ENCODE results near the gene HHATL. TPM values are rescaled to one million over a fixed set of nuclear protein-coding genes. Genes with fewer than 3 reads are reported as not detected.

HHATL gene
- total and polyA plus RNA-seq, 7 donors = 37.0 to 276 (median 166) TPM

DNA sequence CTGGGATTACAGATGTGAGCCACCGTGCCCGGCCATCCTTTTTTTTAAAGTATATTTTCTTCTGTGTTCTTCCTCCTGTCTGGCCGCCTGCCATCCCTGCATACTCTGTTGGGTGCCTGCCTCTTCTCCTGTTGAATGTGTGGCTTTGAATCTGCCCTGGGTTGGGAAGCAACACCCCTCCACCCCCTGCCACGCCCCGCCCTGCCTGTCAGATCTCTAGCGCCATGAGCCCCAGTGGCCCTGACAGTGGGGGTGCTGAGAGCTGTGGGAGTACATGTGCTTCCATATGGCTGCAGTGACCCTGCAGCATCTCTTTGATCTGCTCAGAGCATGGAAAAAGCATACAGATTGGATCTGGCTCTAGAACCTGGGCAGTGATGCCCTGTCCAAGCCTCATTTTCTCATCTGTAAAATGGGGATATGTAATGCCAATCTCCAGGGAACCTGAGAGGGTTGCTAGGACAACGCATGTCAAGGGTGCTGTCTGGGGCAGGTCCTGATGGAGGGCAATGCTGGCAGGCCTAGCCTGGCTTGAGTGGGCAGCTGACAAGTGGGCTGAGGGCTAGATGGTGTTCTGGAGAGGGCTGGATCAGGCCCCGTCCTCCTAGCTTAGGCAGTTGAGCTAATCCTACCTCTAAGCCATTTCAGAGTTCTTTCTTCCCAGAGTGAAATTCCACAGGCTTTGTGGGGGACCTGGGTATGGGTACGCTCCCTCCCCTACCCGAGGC lies 46.6 kb upstream of the HHATL start:
- DNase-seq (no peak), ATAC-seq (no peak)
- no peaks in the 10 kb centered on the region for H3K9me3 ChIP-seq
- H3K36me3 ChIP-seq (ENCODE audit: insufficient read depth in 1 of 2, low read depth in 1 of 2) = no peaks in the 10 kb centered on the region
- TF ChIP-seq, protein P1, sequence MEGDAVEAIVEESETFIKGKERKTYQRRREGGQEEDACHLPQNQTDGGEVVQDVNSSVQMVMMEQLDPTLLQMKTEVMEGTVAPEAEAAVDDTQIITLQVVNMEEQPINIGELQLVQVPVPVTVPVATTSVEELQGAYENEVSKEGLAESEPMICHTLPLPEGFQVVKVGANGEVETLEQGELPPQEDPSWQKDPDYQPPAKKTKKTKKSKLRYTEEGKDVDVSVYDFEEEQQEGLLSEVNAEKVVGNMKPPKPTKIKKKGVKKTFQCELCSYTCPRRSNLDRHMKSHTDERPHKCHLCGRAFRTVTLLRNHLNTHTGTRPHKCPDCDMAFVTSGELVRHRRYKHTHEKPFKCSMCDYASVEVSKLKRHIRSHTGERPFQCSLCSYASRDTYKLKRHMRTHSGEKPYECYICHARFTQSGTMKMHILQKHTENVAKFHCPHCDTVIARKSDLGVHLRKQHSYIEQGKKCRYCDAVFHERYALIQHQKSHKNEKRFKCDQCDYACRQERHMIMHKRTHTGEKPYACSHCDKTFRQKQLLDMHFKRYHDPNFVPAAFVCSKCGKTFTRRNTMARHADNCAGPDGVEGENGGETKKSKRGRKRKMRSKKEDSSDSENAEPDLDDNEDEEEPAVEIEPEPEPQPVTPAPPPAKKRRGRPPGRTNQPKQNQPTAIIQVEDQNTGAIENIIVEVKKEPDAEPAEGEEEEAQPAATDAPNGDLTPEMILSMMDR (IDR thresholded peaks at IDR 0.05) = no peak
- intact Hi-C loops (cut with DNase I) = loop anchor here (5.0 to 10.0 kb wide), 2 partner anchors 94 to 167 kb away; partner anchors contain the start of genes SEC22C (in 1 of the 2) and ZBTB47 (in 1 of the 2)
- no peak overlapping the region for H3K27ac ChIP-seq
- H3K4me3 ChIP-seq = no peak overlapping the region
- WGBS, 3 donors = 87 to 93% (median 89%) methylated on average over 10 of the region's 10 CpGs
- peaks cover 16% of the 10 kb centered on the region for H3K4me1 ChIP-seq
- no peaks in the 10 kb centered on the region for H3K27me3 ChIP-seq (ENCODE audit: insufficient read depth in 3 of 3, low read length in 2 of 3)

DNA sequence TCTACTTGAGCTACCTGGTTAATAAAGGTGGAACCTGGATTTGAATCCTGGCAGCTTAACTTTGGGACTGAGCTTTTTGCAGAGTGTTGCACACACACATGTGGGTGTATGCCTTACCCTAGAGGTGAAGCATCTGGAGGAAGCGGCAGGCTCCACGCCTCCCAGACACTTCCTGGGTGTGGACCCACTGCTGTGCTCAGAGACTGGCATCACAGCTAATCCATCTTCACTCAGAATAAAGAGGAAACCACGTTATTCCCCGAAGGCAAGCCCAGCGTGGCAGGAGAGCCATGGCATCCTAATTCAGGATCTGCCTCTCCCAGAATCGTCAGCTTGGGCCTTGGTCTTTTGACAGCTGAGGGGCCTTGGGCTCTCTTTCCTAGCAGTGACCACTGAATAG lies 45.0 kb upstream of the HHATL start:
- Histone ChIP-seq H3K9me3 (no peaks in the 10 kb centered on the region), H3K27me3 (ENCODE audit: insufficient read depth in 3 of 3, low read length in 2 of 3) (no peaks in the 10 kb centered on the region), H3K4me3 (no peak overlapping the region), H3K27ac (peak overlapping the region; percentile 21), H3K4me1 (peaks cover 22% of the 10 kb centered on the region), H3K36me3 (ENCODE audit: insufficient read depth in 1 of 2, low read depth in 1 of 2) (no peaks in the 10 kb centered on the region)
- no peak for DNase-seq
- intact Hi-C loops (cut with DNase I) = loop anchor here (5.0 to 10.0 kb wide), 2 partner anchors 93 to 165 kb away; partner anchors contain the start of genes SEC22C (in 1 of the 2) and ZBTB47 (in 1 of the 2)
- TF ChIP-seq, protein P1 (IDR thresholded peaks at IDR 0.05) = no peak
- no peak for ATAC-seq
- WGBS, 3 donors = 66 to 76% (median 71%) methylated on average over 6 of the region's 6 CpGs

DNA sequence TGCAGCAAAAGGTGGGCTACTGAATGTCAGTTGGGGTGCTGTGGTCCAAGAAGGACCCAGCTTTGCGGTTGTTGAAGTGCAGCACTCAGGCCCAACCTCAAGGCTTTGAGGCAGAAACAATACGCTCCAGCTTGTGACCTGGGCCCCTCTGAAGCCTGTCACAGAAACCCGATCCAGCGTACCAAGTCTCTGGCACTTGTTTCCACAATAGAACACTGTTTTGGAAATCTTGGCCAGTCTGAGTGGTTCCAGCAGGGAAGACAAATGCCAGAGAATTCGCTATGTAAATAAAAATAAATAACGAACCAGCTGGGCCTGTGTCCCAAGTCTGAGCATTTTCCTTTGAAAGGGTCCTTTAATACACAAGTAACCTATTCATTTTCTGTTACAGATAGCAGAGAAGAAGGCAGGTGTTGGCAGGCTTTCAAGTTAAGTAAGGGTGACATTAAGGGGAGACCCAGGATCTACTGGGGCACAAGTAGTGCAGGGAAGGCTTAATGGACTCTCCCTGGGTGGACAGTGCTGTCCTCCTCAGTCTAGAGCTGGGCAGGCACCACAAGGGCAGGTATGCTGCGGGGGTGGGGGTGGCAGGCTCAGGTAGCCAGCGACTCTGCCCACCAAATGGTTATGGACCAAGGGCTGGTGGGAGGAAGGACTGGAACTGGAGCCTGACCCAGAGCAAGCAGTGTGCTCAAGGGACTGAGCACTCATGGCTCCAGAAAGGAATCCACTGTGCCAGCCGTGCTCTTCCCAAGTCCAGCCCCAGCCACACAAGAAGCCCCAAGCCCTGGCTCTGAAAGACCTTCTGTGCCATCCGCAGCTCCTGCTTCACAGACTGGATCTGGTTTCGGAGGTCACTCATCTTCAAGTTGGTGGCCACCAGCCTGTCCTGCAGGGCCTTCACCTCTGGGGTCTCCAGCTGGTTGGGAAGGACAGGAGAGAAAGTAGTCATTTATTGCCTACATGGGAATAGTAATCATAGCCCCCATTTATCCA lies 44.2 kb upstream of the HHATL start:
- Histone ChIP-seq H3K27me3 (ENCODE audit: insufficient read depth in 3 of 3, low read length in 2 of 3) (no peaks in the 10 kb centered on the region), H3K36me3 (ENCODE audit: insufficient read depth in 1 of 2, low read depth in 1 of 2) (no peaks in the 10 kb centered on the region), H3K4me1 (peaks cover 22% of the 10 kb centered on the region), H3K27ac (peak overlapping the region; percentile 95), H3K4me3 (no peak overlapping the region), H3K9me3 (no peaks in the 10 kb centered on the region)
- DNase-seq (no peak), ATAC-seq (peak in 1 of 4 donors; percentile 4)
- WGBS, 3 donors = 45 to 65% (median 51%) methylated on average over 11 of the region's 11 CpGs
- TF ChIP-seq, protein P1 (IDR thresholded peaks at IDR 0.05) = no peak
- intact Hi-C loops (cut with DNase I) = loop anchor here (5.0 to 10.0 kb wide), 2 partner anchors 92 to 164 kb away; partner anchors contain the start of genes SEC22C (in 1 of the 2) and ZBTB47 (in 1 of the 2)

DNA sequence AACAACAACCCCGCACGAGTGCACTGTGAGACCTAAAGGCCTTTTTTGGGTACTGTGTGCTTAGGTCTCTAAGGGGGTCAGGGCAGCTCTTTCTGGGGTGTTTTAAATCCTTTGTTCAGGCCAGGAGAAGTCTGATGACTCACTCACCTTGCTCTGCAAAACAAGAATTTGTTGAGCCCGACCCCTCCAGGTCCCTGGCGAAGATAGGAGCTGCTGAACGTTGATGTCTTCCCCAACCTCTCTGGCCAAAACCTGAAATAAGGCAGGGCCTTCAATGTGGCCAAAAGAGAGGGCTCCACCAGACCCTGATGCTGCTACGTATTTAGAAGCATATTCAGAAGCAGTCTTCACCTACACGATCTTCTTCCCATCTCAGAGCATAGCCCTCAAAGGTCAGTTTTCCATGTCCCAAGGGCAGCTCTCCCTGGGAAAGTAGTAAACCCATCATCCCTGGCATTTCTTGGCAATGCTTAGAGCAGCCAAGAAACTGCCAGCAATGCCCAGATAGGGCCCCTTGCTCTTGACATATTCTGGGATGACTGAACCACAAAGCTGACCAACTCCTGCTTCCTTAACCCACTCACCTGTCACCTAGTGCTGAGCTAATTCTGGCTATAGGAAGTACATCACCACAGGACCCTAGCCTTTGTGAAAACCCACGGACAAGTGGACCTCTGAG lies 43.3 kb upstream of the HHATL start:
- WGBS, 3 donors = 57 to 68% (median 58%) methylated on average over 8 of the region's 8 CpGs
- Histone ChIP-seq H3K4me1 (peaks cover 26% of the 10 kb centered on the region), H3K36me3 (ENCODE audit: insufficient read depth in 1 of 2, low read depth in 1 of 2) (no peaks in the 10 kb centered on the region), H3K27ac (peak overlapping the region; percentile 95), H3K27me3 (ENCODE audit: insufficient read depth in 3 of 3, low read length in 2 of 3) (no peaks in the 10 kb centered on the region), H3K4me3 (no peak overlapping the region), H3K9me3 (no peaks in the 10 kb centered on the region)
- TF ChIP-seq, protein P1 (IDR thresholded peaks at IDR 0.05) = no peak
- intact Hi-C loops (cut with DNase I) = loop anchor here (2.0 to 10.0 kb wide), 3 partner anchors 91 to 164 kb away; partner anchors contain the start of genes SEC22C (in 1 of the 2) and ZBTB47 (in 1 of the 2)
- DNase-seq (no peak), ATAC-seq (no peak)

All from psoas muscle (tissue), 8 donors.